ENCODE measurements around the gene AGBL1. TPM values are rescaled to one million over a fixed set of nuclear protein-coding genes. Genes with fewer than 3 reads are reported as not detected.

Gene AGBL1
- total and polyA plus RNA-seq, 7 donors, result 0.96 to 34.8 (median 6.6) TPM

GRCh38 chr15:86591994-86592735 lies 512.5 kb downstream of the AGBL1 start:
- H3K27me3 ChIP-seq (ENCODE audit: insufficient read depth in 3 of 3, low read length in 2 of 3), result no peaks in the 10 kb centered on the region
- H3K4me1 ChIP-seq, result no peaks in the 10 kb centered on the region
- H3K4me3 ChIP-seq, result no peak overlapping the region
- peak in 2 of 4 donors; percentile 34 to 60 for ATAC-seq
- TF ChIP-seq, protein P1, sequence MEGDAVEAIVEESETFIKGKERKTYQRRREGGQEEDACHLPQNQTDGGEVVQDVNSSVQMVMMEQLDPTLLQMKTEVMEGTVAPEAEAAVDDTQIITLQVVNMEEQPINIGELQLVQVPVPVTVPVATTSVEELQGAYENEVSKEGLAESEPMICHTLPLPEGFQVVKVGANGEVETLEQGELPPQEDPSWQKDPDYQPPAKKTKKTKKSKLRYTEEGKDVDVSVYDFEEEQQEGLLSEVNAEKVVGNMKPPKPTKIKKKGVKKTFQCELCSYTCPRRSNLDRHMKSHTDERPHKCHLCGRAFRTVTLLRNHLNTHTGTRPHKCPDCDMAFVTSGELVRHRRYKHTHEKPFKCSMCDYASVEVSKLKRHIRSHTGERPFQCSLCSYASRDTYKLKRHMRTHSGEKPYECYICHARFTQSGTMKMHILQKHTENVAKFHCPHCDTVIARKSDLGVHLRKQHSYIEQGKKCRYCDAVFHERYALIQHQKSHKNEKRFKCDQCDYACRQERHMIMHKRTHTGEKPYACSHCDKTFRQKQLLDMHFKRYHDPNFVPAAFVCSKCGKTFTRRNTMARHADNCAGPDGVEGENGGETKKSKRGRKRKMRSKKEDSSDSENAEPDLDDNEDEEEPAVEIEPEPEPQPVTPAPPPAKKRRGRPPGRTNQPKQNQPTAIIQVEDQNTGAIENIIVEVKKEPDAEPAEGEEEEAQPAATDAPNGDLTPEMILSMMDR (IDR thresholded peaks at IDR 0.05), result no peak
- 45 to 54% (median 52%) methylated on average over 9 of the region's 9 CpGs for WGBS, 3 donors
- H3K36me3 ChIP-seq (ENCODE audit: insufficient read depth in 1 of 2, low read depth in 1 of 2), result no peaks in the 10 kb centered on the region
- peak; percentile 54 to 82 for DNase-seq
- H3K27ac ChIP-seq, result no peak overlapping the region
- no peaks in the 10 kb centered on the region for H3K9me3 ChIP-seq
- intact Hi-C loops (cut with DNase I), result no loop called here

- WGBS, 3 donors, result 33 to 52% (median 48%) methylated on average over 1 of the region's 1 CpG
- no peaks in the 10 kb centered on the region for H3K4me1 ChIP-seq
- no peaks in the 10 kb centered on the region for H3K27me3 ChIP-seq (ENCODE audit: insufficient read depth in 3 of 3, low read length in 2 of 3)
- H3K4me3 ChIP-seq, result no peak overlapping the region
- H3K36me3 ChIP-seq (ENCODE audit: insufficient read depth in 1 of 2, low read depth in 1 of 2), result no peaks in the 10 kb centered on the region
- ATAC-seq, result no peak
- DNase-seq, result no peak
- no peaks in the 10 kb centered on the region for H3K9me3 ChIP-seq
- intact Hi-C loops (cut with DNase I), result no loop called here
- no peak overlapping the region for H3K27ac ChIP-seq
- TF ChIP-seq, protein P1 (IDR thresholded peaks at IDR 0.05), result no peak
Observed at GRCh38 chr15:86595741-86596140, 516.1 kb downstream of the AGBL1 start.

DNA sequence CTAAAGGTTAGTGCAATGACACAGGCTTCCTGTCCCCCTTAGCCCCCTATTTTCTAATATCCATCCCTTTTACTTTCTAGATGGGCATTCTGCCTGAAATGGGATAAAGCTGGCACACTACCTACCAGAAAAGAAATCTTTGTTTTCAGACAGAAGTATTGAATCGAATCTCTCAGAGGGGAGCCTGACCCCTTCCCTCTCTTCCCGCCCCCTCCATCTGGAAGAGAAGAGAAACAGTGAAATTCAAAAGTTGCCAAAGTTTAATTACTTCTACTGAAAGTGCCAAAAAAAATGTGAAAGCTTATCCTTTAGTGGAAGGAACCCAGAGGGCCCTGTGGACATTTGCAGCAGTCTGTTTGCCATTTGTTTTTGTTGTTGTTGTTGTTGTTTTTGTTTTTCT lies 523.8 kb downstream of the AGBL1 start:
- DNase-seq, result no peak
- no peak overlapping the region for H3K27ac ChIP-seq
- H3K36me3 ChIP-seq (ENCODE audit: insufficient read depth in 1 of 2, low read depth in 1 of 2), result no peaks in the 10 kb centered on the region
- no peak overlapping the region for H3K4me3 ChIP-seq
- H3K4me1 ChIP-seq, result peaks cover 4% of the 10 kb centered on the region
- no peaks in the 10 kb centered on the region for H3K27me3 ChIP-seq (ENCODE audit: insufficient read depth in 3 of 3, low read length in 2 of 3)
- intact Hi-C loops (cut with DNase I), result no loop called here
- H3K9me3 ChIP-seq, result no peaks in the 10 kb centered on the region
- ATAC-seq, result no peak
- TF ChIP-seq, protein P1 (IDR thresholded peaks at IDR 0.05), result no peak
- 59 to 84% (median 82%) methylated on average over 2 of the region's 2 CpGs for WGBS, 3 donors

DNA sequence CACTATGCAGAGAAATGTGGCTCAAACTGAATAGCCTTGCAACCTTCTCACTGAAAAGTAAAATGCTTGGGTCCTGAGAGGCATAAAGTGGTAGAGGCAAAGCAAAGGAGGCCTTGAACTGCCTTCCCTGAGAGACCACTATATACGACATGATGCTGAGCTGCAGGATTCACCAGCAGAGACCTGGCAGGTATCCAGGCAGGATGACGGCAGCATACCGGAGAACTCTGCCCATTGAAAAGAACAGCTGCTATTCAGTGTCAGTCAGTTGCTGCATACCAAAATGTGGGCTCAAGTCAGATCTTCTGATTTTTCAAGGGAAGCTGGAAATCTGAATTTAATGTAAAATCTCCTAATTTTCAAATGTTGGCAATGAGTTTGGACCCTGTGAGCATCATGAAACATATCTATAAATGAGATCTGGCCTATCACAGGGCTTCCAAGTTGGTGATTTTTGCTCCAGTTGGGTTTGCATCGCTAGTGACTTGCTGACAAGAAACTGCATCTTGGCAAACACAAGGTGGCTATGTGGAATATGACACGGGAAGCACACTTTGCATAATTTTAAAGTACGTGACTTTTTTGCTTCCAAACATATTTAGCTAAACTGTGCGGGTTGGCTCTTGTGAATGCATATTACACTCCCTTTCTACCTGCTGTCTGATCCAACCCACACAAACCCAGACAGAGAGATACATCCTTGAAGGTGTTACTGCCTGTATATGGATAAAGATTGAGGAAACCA lies 529.0 kb downstream of the AGBL1 start:
- H3K4me3 ChIP-seq, result no peak overlapping the region
- intact Hi-C loops (cut with DNase I), result loop anchor here in 1 of 2 donors (5.0 kb wide), 1 partner anchor 746 kb away; no protein-coding TSS in a partner anchor
- H3K27me3 ChIP-seq (ENCODE audit: insufficient read depth in 3 of 3, low read length in 2 of 3), result no peaks in the 10 kb centered on the region
- H3K27ac ChIP-seq, result peak overlapping the region; percentile 58
- DNase-seq, result peak; percentile 47 to 82
- TF ChIP-seq, protein P1 (IDR thresholded peaks at IDR 0.05), result no peak
- H3K4me1 ChIP-seq, result peaks cover 29% of the 10 kb centered on the region
- WGBS, 3 donors, result 20 to 40% (median 30%) methylated on average over 7 of the region's 7 CpGs
- no peaks in the 10 kb centered on the region for H3K9me3 ChIP-seq
- peak; percentile 81 to 84 (median 82) for ATAC-seq
- no peaks in the 10 kb centered on the region for H3K36me3 ChIP-seq (ENCODE audit: insufficient read depth in 1 of 2, low read depth in 1 of 2)

Data from psoas muscle (tissue), 8 donors.